ENCODE measurements around the gene ELOVL2. TPM values are rescaled to one million over a fixed set of nuclear protein-coding genes. Genes with fewer than 3 reads are reported as not detected.

ELOVL2 gene
- total RNA-seq, 1 donor from 2014 or later, result 0.23 TPM

- H3K27ac ChIP-seq, result no peak overlapping the region
- no peak for DNase-seq
- ATAC-seq, result no peak
- H3K4me3 ChIP-seq, result no peak overlapping the region
- intact Hi-C loops (cut with DNase I), result no loop called here
- no peaks in the 10 kb centered on the region for H3K4me1 ChIP-seq
- H3K9me3 ChIP-seq, result no peaks in the 10 kb centered on the region
- H3K36me3 ChIP-seq, result no peaks in the 10 kb centered on the region
- TF ChIP-seq CTCF (IDR thresholded peaks at IDR 0.05), result no peak
- H3K27me3 ChIP-seq, result peaks cover 53% of the 10 kb centered on the region
These were observed 5.1 kb downstream of the ELOVL2 start for GRCh38 chr6:11039040-11039439.

GRCh38 chr6:11036977-11037430, 7.1 kb downstream of the ELOVL2 start:
- intact Hi-C loops (cut with DNase I), result no loop called here

DNA sequence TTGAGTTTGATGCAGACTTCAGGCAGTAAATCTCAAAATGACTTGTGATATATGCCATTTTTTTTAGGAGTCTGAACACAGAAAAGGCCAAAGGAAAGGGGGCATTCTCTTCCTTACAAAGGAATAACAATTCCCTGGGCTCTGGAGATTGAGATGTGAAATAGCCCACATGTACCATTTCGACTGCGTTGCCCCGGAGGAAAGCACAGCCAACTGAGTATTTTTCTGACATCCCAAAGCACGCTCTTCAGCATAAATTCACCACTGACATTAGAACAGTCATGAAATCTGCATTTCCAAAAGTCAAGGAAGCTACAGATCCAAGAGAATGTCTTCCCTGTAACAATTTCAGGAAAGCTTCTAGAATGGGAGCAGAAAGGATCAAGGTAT, 7.8 kb downstream of the ELOVL2 start:
- ATAC-seq, result no peak
- DNase-seq, result no peak
- H3K4me3 ChIP-seq, result no peak overlapping the region
- H3K27me3 ChIP-seq, result peaks cover 32% of the 10 kb centered on the region
- H3K9me3 ChIP-seq, result no peaks in the 10 kb centered on the region
- no peak overlapping the region for H3K27ac ChIP-seq
- H3K36me3 ChIP-seq, result no peaks in the 10 kb centered on the region
- no peak for TF ChIP-seq CTCF (IDR thresholded peaks at IDR 0.05)
- intact Hi-C loops (cut with DNase I), result no loop called here
- H3K4me1 ChIP-seq, result no peaks in the 10 kb centered on the region

More at GRCh38 chr6:11036977-11037430, 7.1 kb downstream of the ELOVL2 start:
- ATAC-seq, result no peak
- Histone ChIP-seq H3K9me3 (no peaks in the 10 kb centered on the region), H3K4me3 (no peak overlapping the region), H3K4me1 (no peaks in the 10 kb centered on the region), H3K36me3 (no peaks in the 10 kb centered on the region), H3K27ac (no peak overlapping the region), H3K27me3 (peaks cover 35% of the 10 kb centered on the region)
- no peak for TF ChIP-seq CTCF (IDR thresholded peaks at IDR 0.05)
- no peak for DNase-seq

- DNase-seq, result no peak
- no peaks in the 10 kb centered on the region for H3K9me3 ChIP-seq
- H3K27ac ChIP-seq, result no peak overlapping the region
- TF ChIP-seq CTCF (IDR thresholded peaks at IDR 0.05), result no peak
- H3K36me3 ChIP-seq, result no peaks in the 10 kb centered on the region
- intact Hi-C loops (cut with DNase I), result no loop called here
- no peaks in the 10 kb centered on the region for H3K4me1 ChIP-seq
- ATAC-seq, result no peak
- H3K4me3 ChIP-seq, result no peak overlapping the region
- peaks cover 32% of the 10 kb centered on the region for H3K27me3 ChIP-seq
These were observed 8.3 kb downstream of the ELOVL2 start for GRCh38 chr6:11035616-11036350.

GRCh38 chr6:11033825-11034224, 10.3 kb downstream of the ELOVL2 start:
- H3K27me3 ChIP-seq, result peaks cover 26% of the 10 kb centered on the region
- ATAC-seq, result no peak

More at GRCh38 chr6:11033825-11034224, 10.3 kb downstream of the ELOVL2 start:
- DNase-seq, result no peak
- Histone ChIP-seq H3K4me1 (no peaks in the 10 kb centered on the region), H3K4me3 (no peak overlapping the region), H3K27ac (no peak overlapping the region), H3K36me3 (no peaks in the 10 kb centered on the region), H3K9me3 (no peaks in the 10 kb centered on the region)
- intact Hi-C loops (cut with DNase I), result no loop called here
- TF ChIP-seq CTCF (IDR thresholded peaks at IDR 0.05), result no peak

All from upper lobe of right lung (tissue), 1 donor.